Measurements from ENCODE around the gene CIDEC.
A peak's percentile ranks its signal among the peaks of the same experiment; 100 is the strongest.
"Not testable (repeated sequence)": the region's sequence is repeated elsewhere in the genome, so short reads cannot be mapped to it uniquely, and the experiment has no call there.

CIDEC gene

DNA sequence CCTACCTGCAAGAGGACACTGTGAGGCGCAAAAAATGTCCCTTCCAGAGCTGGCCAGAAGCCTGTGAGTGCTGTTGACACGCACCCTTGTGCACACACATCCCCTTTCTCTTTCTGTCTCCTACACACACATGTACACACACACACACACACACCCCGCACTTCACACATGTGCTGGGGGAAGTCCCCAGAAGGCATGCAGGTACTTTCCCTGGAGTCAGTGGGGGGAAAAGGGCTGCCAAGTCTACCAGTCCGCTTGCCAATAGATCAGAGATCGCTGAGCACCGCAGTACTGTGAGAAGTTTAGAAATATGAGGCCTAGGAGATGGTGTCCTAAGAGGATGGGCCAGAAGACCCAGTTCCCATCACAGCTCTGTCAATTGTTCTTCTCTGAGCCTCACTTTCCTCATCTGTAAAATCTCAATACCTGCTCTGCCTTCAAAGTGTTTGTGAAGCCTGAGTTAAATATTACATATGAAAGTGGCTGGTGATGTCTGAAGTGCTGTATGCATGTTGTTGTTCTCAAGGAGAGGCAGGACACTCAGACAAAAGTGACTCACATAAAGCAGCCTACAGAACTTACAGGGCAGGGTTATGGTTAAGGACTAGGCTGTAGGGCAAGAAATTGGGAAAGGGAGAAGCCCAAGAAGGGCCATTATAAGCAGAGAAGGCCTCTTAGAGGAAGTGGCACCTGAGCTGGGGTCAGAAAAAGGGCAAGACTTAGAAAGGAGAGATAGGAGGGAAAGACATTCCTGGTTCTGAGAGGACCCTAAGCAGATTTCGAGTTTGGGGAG, 29.4 kb upstream of the CIDEC start:
- Mint-ChIP-seq H3K9me3 (no peaks in the 10 kb centered on the region), H3K27ac (peak overlapping the region; percentile 53), H3K36me3 (ENCODE audit: low read depth) (no peaks in the 10 kb centered on the region), H3K4me3 (no peak overlapping the region), H3K4me1 (ENCODE audit: low read depth) (peaks cover 17% of the 10 kb centered on the region), H3K27me3 (peaks cover 12% of the 10 kb centered on the region)
- DNase-seq = no peak

DNA sequence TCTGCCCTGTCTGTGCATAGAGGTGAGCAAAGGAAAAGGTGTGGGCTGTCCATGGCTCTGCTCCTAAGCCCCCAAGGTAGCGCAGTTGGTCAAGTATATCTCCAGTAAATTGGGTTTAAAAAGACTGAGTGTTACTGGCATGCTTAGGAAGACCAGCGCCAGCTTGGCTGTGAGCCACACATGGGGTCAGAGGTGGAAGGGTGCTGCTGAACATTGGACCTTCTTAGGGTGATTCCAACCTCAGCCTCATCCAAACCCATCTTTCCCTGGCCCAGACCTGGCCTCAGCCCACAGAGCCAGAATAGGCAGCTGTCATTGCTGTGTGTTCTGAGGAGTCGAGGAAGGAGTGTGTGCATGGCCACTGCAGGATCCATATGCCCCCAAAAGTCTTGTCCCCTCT, 28.2 kb upstream of the CIDEC start:
- no peak overlapping the region for H3K27ac Mint-ChIP-seq
- no peaks in the 10 kb centered on the region for H3K36me3 Mint-ChIP-seq (ENCODE audit: low read depth)
- DNase-seq = no peak
- peaks cover 5% of the 10 kb centered on the region for H3K27me3 Mint-ChIP-seq
- no peak overlapping the region for H3K4me3 Mint-ChIP-seq
- no peaks in the 10 kb centered on the region for H3K9me3 Mint-ChIP-seq
- H3K4me1 Mint-ChIP-seq (ENCODE audit: low read depth) = peaks cover 25% of the 10 kb centered on the region

DNA sequence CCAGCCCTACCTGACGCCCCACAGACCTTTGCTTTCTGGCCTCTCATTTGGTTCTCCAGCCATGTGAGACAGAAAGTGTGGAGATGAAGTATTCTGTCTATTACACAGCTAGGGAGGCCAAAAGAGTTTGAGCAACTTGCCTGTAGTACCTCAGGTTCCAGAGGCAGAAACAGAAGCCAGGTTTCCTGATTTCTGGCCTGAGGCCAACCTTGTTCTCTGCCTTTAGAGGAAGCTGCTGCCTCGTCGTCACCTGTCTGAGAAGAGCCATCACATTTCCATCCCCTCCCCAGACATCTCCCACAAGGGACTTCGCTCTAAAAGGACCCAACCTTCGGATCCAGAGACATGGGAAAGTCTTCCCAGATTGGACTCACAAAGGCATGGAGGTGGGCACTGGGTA, 26.4 kb upstream of the CIDEC start:
- peaks cover 2% of the 10 kb centered on the region for H3K27me3 Mint-ChIP-seq
- H3K36me3 Mint-ChIP-seq (ENCODE audit: low read depth) = no peaks in the 10 kb centered on the region
- DNase-seq = no peak
- no peak overlapping the region for H3K27ac Mint-ChIP-seq
- H3K4me1 Mint-ChIP-seq (ENCODE audit: low read depth) = peaks cover 33% of the 10 kb centered on the region
- no peak overlapping the region for H3K4me3 Mint-ChIP-seq
- no peaks in the 10 kb centered on the region for H3K9me3 Mint-ChIP-seq

DNA sequence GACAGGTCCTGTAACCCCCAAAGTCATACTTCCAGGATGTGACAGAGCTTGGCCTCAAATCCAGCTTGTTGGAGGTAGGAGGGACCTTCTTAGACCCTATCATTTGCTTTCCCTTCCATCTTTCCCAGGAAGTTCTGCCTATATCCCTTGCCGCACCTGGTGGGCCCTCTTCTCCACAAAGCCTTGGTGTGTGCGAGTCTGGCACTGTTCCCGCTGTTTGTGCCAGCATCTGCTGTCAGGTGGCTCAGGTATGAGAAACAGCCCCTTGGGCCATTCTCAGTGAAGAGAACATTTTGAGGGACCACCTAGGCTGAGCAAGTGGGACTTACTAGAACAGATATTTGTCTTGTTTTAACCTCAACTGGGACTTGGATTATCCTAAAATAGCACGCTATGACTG, 23.9 kb upstream of the CIDEC start:
- Mint-ChIP-seq H3K27ac (no peak overlapping the region), H3K27me3 (no peaks in the 10 kb centered on the region), H3K4me3 (no peak overlapping the region), H3K9me3 (no peaks in the 10 kb centered on the region), H3K36me3 (ENCODE audit: low read depth) (no peaks in the 10 kb centered on the region), H3K4me1 (ENCODE audit: low read depth) (peaks cover 28% of the 10 kb centered on the region)
- DNase-seq = no peak

DNA sequence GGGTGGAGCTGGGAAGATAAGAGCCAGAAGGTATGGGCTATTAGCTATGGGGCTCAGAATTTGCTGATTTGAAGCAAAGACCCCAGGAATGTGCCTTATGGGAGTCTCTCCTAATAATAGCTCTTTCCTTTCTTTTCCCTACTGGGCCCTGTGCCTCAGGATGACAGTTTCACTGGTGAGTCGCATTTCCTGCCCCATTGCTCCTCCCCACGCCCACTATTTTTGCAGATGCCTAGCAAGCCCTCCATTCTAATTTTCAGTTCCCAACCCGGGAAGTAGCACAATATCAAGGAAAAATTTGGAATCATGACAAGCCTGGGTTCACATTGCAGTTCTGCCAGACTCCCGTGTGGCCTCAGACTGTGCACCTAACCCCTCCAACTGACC, 23.2 kb upstream of the CIDEC start:
- no peak for DNase-seq
- H3K27me3 Mint-ChIP-seq = no peaks in the 10 kb centered on the region
- peak overlapping the region; percentile 62 for H3K4me3 Mint-ChIP-seq
- peak overlapping the region; percentile 56 for H3K27ac Mint-ChIP-seq
- H3K36me3 Mint-ChIP-seq (ENCODE audit: low read depth) = no peaks in the 10 kb centered on the region
- H3K4me1 Mint-ChIP-seq (ENCODE audit: low read depth) = peaks cover 34% of the 10 kb centered on the region
- H3K9me3 Mint-ChIP-seq = no peaks in the 10 kb centered on the region

DNA sequence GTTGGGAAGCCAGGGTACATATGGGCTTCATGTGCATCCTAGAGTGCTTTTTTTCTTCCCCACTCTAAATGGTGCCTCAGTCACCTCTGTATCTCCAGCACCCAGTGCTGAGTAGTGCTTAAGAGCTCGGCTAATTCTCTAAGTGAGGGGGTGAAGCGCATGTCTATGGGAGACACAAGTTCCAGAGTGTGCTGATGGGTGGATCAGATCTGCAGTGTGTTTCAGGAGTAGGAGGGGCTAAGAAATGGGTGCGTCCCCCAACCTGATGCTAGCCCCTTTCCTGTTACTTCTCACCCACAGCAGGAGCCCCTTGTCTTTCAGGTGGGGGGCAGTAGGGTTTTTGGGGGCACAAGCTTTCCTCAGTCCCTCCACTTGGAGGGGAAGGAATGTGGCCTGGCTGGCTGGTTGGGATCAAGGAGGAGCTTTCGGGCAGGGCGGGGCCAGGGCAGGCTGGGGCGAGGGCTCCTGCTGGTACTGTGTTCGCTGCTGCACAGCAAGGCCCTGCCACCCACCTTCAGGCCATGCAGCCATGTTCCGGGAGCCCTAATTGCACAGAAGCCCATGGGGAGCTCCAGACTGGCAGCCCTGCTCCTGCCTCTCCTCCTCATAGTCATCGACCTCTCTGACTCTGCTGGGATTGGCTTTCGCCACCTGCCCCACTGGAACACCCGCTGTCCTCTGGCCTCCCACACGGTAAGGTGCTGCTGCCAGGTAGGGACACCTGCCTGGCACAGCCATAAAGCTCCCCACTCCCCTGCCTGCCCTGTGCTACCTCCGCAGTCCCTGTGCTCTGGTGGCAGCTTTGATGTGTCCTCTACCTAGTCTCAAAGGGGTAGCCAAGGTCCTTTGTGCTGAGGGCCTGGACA, 22.6 kb upstream of the CIDEC start, which contains the start of gene IL17RE:
TSS of gene IL17RE (plus strand) at position 477 of the 866 bp plus-strand sequence. CDS start at position 562, 85 bp downstream.
- Mint-ChIP-seq H3K4me1 (ENCODE audit: low read depth) (peaks cover 38% of the 10 kb centered on the region), H3K27ac (peak within 1 kb of the TSS; percentile 66)
- peak; percentile 43 for DNase-seq

DNA sequence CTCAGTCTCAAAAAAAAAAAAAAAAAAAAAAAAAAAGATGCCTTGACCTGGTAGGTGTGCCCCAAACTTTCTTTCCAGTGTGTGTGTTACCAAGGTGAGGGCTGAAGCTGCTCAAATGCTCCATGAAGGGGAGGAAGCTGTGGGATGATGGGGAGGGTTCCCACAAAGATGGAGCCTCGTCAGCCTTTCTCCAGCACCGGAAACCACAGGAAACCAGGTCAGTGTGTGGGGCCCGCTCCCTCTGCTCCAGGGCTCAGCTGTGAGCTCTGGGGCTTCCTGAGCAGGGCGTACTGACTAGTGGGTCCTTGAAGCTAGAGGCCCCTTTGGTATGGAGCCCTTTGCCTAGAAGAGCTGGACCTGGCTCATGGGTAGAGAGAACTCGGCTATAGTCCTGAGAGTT, 21.9 kb upstream of the CIDEC start:
- H3K9me3 Mint-ChIP-seq = no peaks in the 10 kb centered on the region
- no peak for DNase-seq
- H3K36me3 Mint-ChIP-seq (ENCODE audit: low read depth) = peaks cover 3% of the 10 kb centered on the region
- H3K4me3 Mint-ChIP-seq = peak overlapping the region; percentile 62
- H3K4me1 Mint-ChIP-seq (ENCODE audit: low read depth) = peaks cover 42% of the 10 kb centered on the region
- H3K27me3 Mint-ChIP-seq = no peaks in the 10 kb centered on the region
- peak overlapping the region; percentile 66 for H3K27ac Mint-ChIP-seq

More for the DNA sequence above, 22.6 kb upstream of the CIDEC start, which contains the start of gene IL17RE:
- Mint-ChIP-seq H3K4me3 (peak within 1 kb of the TSS; percentile 62), H3K9me3 (no peaks in the 10 kb centered on the region), H3K36me3 (ENCODE audit: low read depth) (no peaks in the 10 kb centered on the region), H3K27me3 (no peaks in the 10 kb centered on the region)

DNA sequence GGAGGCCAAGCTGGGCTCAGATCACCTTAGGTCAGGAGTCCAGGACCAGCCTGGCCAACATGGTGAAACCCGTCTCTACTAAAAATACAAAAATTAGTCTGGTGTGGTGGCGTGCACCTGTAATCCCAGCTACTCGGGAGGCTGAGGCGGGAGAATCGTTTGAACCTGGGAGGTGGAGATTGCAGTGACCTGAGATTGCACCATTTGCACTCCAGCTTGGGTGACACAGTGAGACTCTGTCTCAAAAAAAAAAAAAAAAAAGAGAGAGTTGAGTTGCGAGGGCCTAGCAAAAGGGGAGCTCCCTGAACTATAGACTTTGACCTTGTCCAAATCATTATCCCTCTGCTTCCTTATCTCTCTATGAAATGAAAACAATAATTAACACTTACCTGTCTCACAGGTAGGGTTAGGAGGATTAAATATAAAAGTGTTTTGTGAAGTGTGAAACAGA, 20.9 kb upstream of the CIDEC start:
- not testable (repeated sequence) for H3K27ac Mint-ChIP-seq; H3K36me3 Mint-ChIP-seq (ENCODE audit: low read depth); DNase-seq; H3K27me3 Mint-ChIP-seq; H3K9me3 Mint-ChIP-seq; H3K4me3 Mint-ChIP-seq
- H3K4me1 Mint-ChIP-seq (ENCODE audit: low read depth) = peaks cover 51% of the 10 kb centered on the region

DNA sequence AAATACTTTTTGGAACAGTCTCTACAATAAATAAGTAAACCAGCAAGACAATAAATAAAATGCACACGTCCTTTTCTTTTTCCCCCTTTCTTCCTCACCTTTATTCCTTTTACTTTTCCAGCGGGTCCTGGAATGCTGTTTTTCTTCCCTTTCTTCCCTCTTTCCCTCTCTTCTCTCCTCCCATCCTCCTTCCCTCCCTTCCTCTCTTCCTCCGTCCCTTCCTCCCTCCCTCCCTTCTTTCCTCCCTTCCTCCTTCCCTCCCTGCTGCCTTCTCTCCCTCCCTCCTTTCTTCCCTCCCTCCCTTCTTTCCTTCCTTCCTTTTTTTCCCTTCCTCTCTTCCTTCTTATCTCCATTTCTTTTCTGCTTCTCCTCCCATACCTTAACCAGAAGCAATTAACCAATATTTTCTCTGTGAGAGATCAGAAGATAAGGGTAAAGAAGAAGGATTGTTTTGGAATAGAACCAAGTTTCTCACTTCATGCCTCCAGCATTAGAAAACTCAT, 19.3 kb upstream of the CIDEC start:
- DNase-seq = no peak
- Mint-ChIP-seq H3K27ac (no peak overlapping the region), H3K4me3 (no peak overlapping the region), H3K36me3 (ENCODE audit: low read depth) (peaks cover 22% of the 10 kb centered on the region), H3K4me1 (ENCODE audit: low read depth) (peaks cover 61% of the 10 kb centered on the region), H3K9me3 (peaks cover 3% of the 10 kb centered on the region), H3K27me3 (no peaks in the 10 kb centered on the region)

DNA sequence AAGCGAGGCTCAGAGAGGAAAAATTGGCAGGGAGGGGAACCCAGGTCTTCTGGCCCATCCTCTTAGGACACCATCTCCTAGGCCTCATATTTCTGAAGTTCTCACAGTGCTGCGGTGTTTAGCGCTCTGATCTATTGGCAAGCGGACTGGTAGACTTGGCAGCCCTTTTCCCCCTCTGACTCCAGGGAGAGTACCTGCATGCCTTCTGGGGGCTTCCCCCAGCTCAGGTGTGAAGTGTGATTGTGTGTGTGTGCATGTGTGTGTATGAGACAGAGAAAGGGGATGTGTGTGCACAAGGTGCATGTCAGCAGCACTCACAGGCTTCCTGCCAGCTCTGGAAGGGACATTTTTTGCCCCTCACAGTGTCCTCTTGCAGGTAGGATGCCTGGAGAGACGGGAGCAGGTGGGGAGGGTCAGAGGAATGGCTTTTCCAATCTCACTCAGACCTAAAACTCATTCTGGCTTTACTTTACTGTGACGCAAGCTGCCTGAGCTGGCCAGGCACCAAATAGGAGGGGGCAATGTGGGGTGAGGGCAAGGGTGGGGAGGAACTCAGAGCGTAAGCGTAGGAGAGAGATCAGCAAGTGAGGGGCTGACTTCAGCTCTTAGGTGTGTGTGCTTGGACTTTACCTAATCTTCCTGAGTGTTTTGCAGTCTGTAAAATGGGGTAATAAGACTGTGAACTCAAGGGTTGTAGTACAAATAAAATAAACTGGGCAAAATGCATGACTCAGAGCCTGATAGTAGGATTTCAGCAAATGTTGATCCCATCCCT, 18.6 kb upstream of the CIDEC start:
- no peaks in the 10 kb centered on the region for H3K27me3 Mint-ChIP-seq

DNA sequence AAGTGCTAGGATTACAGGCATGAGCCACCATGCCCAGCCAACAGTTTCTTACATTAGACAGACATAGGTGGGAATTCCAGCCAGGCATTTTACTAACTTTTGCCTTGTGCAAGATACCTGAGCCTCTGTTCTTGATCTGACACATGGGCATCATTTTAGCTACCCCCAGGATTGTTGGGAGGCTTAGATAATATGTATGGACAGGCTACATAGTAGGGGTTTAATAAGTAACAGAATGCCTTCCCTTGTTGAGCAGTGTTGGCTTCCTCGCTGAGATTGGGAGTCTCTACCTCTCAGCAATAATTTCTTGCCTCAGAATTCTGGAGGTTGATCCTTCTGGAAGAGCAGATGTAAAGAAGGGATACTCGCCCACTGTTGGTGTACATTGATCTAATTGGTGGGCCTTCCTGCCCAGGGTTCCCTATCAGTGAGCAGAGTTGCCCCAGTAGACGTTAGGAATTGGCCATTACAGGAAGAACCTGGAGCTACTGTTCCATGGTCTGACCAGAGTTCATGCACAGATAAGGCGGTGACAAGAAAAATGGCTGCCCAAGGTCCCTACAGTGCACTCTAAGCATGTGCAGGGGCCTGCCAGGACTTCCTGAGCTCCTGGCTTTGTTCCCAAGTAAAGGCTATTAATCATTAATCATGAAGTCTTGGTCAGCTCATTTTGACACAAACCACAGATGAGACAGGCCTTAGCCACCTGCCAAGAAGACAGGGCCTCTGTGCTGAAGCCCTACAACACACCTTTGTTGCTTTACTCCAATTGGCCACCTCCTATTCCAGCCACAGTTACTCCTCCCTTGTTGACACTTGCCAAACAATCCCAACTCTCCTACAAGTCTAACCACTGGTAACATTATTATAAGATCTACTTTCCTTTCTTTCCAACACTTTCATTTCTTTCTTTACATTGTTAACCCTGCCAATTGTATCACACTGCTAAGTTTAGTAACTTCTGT, 17.6 kb upstream of the CIDEC start:
- Mint-ChIP-seq H3K36me3 (ENCODE audit: low read depth) (peaks cover 39% of the 10 kb centered on the region), H3K4me3 (no peak overlapping the region), H3K4me1 (ENCODE audit: low read depth) (peaks cover 64% of the 10 kb centered on the region), H3K27ac (peak overlapping the region; percentile 44), H3K27me3 (no peaks in the 10 kb centered on the region), H3K9me3 (peaks cover 3% of the 10 kb centered on the region)
- no peak for DNase-seq

More for the DNA sequence above, 18.6 kb upstream of the CIDEC start:
- Mint-ChIP-seq H3K4me3 (no peak overlapping the region), H3K27ac (peak overlapping the region; percentile 4), H3K4me1 (ENCODE audit: low read depth) (peaks cover 64% of the 10 kb centered on the region), H3K9me3 (peaks cover 3% of the 10 kb centered on the region), H3K36me3 (ENCODE audit: low read depth) (peaks cover 29% of the 10 kb centered on the region)
- DNase-seq = no peak

DNA sequence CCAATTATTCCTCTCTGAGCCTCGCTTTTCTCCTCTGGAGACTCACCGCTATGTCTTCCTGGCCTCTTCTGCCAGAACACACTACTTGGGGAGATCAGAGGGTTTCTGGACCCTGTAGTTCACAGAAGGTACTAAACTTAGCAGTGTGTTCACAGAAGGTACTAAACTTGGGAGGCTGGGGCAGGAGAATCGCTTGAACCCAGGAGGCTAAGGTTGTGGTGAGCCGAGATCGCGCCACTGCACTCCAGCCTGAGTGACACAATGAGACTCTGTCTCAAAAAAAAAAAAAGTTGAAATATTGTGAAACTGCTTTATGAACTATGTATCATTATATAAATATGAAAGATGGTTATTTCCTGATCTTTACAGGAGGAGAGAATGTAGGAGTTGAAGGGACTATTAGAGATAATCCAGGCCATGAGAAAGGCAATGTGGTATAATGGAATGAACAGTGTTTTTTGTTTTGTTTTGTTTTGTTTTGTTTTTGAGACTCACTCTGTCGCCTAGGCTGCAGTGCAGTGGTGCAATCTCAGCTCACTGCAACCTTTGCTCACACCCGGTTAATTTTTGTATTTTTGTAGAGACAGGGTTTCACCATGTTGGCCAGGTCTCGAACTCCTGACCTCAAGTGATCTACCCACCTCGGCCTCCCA, 16.8 kb upstream of the CIDEC start:
- H3K36me3 Mint-ChIP-seq (ENCODE audit: low read depth) = peaks cover 45% of the 10 kb centered on the region
- H3K27me3 Mint-ChIP-seq, H3K9me3 Mint-ChIP-seq, H3K4me3 Mint-ChIP-seq, DNase-seq: not testable (repeated sequence)
- peaks cover 62% of the 10 kb centered on the region for H3K4me1 Mint-ChIP-seq (ENCODE audit: low read depth)
- H3K27ac Mint-ChIP-seq = peak overlapping the region; percentile 44

DNA sequence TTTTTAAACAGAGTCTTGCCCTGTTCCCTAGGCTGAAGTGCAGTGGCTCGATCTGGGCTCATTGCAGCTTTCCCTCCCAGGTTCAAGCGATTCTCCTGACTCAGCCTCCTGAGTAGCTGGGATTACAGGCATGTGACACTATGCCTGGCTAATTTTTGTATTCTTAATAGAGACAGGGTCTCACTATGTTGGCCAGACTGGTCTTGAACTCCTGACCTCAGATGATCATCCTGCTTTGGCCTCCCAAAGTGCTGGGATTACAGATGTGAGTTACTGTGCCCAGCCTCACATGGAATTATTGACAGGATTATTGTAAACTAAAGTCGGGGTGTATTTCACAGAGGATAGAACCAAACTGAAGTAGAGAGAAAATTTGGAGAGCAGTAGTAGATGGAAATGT, 15.7 kb upstream of the CIDEC start:
- H3K27ac Mint-ChIP-seq, H3K9me3 Mint-ChIP-seq, H3K4me3 Mint-ChIP-seq, DNase-seq, H3K27me3 Mint-ChIP-seq: not testable (repeated sequence)
- peaks cover 61% of the 10 kb centered on the region for H3K4me1 Mint-ChIP-seq (ENCODE audit: low read depth)
- H3K36me3 Mint-ChIP-seq (ENCODE audit: low read depth) = peaks cover 53% of the 10 kb centered on the region
